ENCODE measurements around the gene FRMD7.
"Not testable (repeated sequence)": the region's sequence is repeated elsewhere in the genome, so short reads cannot be mapped to it uniquely, and the experiment has no call there.

FRMD7 gene

DNA sequence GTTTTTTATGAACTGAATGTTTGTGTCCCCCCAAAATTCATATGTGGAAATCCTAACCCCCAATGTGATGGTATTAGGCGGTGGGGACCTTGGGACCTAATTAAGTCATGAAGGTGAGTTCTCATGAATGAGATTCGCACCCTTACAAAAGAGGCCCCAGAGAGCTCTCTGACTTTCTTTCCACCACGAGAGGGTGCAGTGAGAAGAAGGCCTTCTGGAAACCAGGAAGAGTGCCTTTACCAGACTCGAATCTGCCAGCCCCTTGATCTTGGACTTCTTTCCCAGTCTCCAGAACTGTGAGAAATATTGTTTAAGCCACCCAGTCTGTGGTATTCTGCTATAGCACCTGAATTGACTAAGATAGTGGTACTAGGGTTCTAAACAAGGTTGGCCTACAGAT lies 64.0 kb downstream of the FRMD7 start:
- no peaks in the 10 kb centered on the region for H3K9me3 Mint-ChIP-seq
- H3K4me1 Mint-ChIP-seq, result peaks cover 6% of the 10 kb centered on the region
- no peak overlapping the region for H3K27ac Mint-ChIP-seq
- H3K36me3 Mint-ChIP-seq, result peaks cover 4% of the 10 kb centered on the region
- no peak for ATAC-seq
- H3K27me3 Mint-ChIP-seq, result no peaks in the 10 kb centered on the region
- no peak overlapping the region for H3K4me3 Mint-ChIP-seq

DNA sequence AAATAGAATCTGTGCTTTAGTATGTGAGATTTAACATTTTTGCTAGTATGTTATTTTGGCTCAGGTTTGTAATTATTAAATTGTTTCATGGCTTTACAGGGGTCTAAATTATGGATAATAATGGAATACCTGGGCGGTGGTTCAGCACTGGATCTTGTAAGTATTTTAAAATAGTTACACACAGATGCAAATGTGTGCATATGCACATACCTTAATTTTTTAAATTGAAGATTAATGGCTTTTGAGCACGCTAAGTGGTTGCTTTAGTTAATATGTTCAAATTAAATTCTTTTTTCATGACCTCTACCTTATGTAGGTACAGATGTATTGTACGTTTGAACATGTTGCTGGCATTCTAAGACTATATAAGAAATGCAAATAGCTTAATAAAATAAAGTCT lies 64.5 kb downstream of the FRMD7 start:
- H3K27ac Mint-ChIP-seq, result no peak overlapping the region
- peaks cover 6% of the 10 kb centered on the region for H3K4me1 Mint-ChIP-seq
- H3K9me3 Mint-ChIP-seq, result no peaks in the 10 kb centered on the region
- no peaks in the 10 kb centered on the region for H3K27me3 Mint-ChIP-seq
- no peaks in the 10 kb centered on the region for H3K36me3 Mint-ChIP-seq
- ATAC-seq, result no peak
- H3K4me3 Mint-ChIP-seq, result no peak overlapping the region

DNA sequence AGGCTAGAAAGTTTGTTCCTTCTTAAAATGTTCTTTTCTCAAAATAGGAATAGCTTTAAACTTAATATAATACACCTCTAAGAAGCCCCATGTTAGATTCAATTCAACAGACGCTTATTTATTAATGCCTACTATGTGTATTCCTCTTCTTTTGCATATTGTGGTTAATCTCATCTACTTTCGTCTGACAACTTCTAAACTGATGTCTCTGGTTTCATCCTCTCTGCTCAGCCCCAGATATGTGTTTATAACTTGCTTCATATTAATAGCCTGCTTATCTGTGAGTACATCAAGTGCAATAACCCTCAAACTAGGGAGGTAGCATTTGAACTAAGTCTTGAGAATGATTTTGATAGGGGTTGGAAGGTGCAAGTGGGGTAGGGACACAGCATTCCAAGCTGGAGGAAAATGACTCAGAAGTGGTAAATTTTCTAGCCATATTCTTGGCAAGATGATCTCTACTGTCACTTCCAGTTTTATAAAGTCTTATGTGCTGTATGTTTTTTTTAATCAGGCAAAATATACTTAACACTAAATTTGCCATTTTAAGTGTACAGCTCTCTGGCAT lies 67.8 kb downstream of the FRMD7 start:
- Mint-ChIP-seq H3K4me3 (no peak overlapping the region), H3K4me1 (peaks cover 6% of the 10 kb centered on the region), H3K9me3 (no peaks in the 10 kb centered on the region), H3K27ac (no peak overlapping the region), H3K27me3 (no peaks in the 10 kb centered on the region), H3K36me3 (no peaks in the 10 kb centered on the region)
- ATAC-seq, result no peak

DNA sequence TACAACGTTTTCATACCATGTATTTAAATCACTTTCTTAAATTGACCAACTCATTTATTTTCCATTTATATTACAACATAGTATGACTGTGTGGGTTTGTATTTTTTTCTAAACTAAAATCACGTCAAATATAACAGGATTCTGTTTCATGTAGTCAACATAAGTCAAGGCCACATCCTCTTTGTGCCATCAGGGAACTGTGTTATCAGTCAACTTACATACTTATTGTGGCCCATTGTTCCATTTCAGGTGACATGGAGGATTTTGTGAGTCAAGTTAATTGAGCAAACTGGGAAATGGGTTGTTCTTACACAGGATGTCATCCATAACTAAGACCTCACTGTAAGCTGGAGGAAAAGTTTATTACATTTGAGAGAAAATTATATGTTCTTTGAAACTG lies 68.8 kb downstream of the FRMD7 start:
- no peaks in the 10 kb centered on the region for H3K27me3 Mint-ChIP-seq
- H3K9me3 Mint-ChIP-seq, result no peaks in the 10 kb centered on the region
- no peaks in the 10 kb centered on the region for H3K36me3 Mint-ChIP-seq
- H3K4me1 Mint-ChIP-seq, result peaks cover 6% of the 10 kb centered on the region
- H3K27ac Mint-ChIP-seq, result no peak overlapping the region
- ATAC-seq, result no peak
- H3K4me3 Mint-ChIP-seq, result no peak overlapping the region

DNA sequence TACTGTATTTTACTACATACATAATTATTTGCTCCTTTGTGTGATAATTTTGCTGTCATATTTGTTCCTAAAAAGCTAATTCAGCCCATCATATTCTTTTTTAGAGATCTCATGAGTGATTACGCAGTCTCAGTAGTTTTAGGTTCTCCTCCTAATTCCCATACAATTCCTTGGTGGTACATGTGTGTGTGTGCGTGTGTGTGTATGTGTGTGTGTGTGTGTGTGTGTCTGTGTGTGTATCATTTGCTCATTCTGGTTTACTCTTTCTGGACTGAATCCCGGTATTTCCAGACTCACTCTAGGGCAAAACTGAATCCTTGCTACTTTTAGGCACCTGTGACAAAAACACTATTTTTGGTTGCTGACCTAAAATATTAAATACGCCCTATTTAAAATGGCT lies 69.8 kb downstream of the FRMD7 start:
- H3K27me3 Mint-ChIP-seq, result no peaks in the 10 kb centered on the region
- H3K36me3 Mint-ChIP-seq, result no peaks in the 10 kb centered on the region
- no peak for ATAC-seq
- no peaks in the 10 kb centered on the region for H3K9me3 Mint-ChIP-seq
- H3K27ac Mint-ChIP-seq, result no peak overlapping the region
- no peak overlapping the region for H3K4me3 Mint-ChIP-seq
- H3K4me1 Mint-ChIP-seq, result peaks cover 6% of the 10 kb centered on the region

DNA sequence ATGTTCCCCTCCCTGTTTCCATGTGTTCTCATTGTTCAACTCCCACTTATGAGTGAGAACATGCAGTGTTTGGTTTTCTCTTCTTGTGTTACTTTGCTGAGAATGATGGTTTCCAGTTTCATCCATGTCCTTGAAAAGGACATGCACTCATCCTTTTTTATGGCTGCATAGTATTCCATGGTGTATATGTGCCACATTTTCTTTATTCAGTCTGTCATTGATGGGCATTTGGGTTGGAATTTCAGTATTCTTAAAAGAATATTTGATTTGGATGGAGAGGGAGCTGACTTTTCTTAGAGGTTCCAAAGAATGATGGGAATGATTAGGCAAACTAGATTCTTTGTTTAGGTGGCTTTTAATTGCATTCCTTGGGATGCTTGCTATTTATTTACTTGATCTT lies 76.0 kb downstream of the FRMD7 start:
- H3K4me3 Mint-ChIP-seq, ATAC-seq, H3K4me1 Mint-ChIP-seq: not testable (repeated sequence)

DNA sequence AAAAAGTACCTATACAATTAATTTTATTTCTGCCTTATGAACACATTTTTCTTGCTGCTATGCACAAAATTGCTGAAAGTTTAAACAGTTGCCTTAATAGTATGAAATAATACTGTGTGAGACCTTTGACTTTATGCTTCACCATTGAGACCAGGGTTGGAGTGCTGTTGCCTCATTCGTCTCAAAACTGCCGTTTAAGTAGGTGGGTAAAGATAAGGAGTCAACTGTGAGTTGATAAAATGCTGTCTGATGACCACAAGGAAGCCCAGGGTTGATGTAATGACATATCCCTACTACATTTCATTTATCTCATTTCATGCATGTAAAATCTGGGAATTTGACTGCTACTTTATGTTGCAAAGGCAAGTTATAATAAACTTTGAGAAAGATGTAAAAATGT lies 81.3 kb downstream of the FRMD7 start:
- Mint-ChIP-seq H3K27me3 (no peaks in the 10 kb centered on the region), H3K27ac (no peak overlapping the region), H3K4me1 (peaks cover 10% of the 10 kb centered on the region), H3K36me3 (peaks cover 6% of the 10 kb centered on the region), H3K9me3 (no peaks in the 10 kb centered on the region), H3K4me3 (no peak overlapping the region)
- ATAC-seq, result no peak

More for the DNA sequence above, 76.0 kb downstream of the FRMD7 start:
- H3K27me3 Mint-ChIP-seq, H3K9me3 Mint-ChIP-seq, H3K27ac Mint-ChIP-seq, H3K36me3 Mint-ChIP-seq: not testable (repeated sequence)

DNA sequence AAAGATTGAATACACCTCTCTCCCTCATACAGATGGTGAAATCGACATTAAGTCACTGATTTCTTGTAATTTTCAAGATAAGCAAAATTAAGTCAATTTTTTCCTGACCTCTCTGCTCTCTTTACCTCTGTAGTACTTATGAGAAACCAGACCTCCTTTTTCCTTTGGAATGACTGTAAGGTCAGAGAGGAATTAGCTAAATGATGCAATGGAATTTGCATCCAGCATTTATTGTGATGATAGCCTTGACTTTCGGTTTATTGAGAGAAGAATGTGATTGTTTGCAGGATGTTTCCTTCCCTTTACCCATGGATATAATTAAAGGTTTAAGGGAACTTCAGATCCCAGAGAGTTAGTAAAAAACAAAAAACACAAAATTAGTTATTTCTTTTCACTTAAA lies 82.4 kb downstream of the FRMD7 start:
- Mint-ChIP-seq H3K36me3 (peaks cover 6% of the 10 kb centered on the region), H3K4me3 (no peak overlapping the region), H3K4me1 (peaks cover 17% of the 10 kb centered on the region), H3K27me3 (no peaks in the 10 kb centered on the region), H3K27ac (no peak overlapping the region), H3K9me3 (no peaks in the 10 kb centered on the region)
- no peak for ATAC-seq

DNA sequence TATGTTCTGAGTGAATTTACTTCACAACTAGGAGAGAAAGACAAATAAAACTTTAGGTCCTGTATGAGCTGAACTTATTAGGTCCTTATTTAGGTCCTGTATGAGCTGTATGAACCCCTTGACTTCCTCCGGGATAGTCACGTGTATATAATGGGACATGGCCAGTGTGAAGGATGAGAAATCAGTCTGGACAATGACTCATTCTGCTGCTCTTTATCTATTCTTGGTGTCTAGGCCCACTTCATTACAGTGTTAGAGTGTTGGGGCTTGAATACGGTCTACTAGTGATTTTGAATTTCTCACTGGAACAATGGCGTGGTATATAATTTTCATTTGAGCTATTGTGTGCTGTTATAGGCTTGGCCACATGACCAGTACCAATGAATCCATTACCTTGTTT lies 82.9 kb downstream of the FRMD7 start:
- H3K9me3 Mint-ChIP-seq, result no peaks in the 10 kb centered on the region
- H3K27me3 Mint-ChIP-seq, result no peaks in the 10 kb centered on the region
- peaks cover 2% of the 10 kb centered on the region for H3K36me3 Mint-ChIP-seq
- no peak overlapping the region for H3K27ac Mint-ChIP-seq
- H3K4me3 Mint-ChIP-seq, result no peak overlapping the region
- ATAC-seq, result no peak
- peaks cover 17% of the 10 kb centered on the region for H3K4me1 Mint-ChIP-seq

DNA sequence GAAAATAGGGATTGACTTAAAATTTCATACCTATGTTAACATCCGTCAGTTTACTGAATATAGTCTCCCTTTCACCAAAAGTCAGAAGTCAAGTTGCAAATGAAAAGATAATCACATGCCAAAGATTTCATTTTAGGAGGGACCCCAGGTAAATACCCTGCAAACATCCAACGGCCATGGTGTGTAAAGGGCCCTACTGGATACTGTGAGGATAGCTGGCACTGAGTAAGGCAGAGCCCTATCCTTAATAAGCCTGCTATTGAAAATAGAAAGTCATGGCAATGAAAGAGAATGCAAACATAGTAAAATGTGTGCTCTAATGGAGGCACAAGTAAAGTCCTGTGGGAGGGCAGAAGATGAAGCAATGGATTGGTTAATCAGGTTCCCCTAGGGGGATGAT lies 83.8 kb downstream of the FRMD7 start:
- no peak overlapping the region for H3K4me3 Mint-ChIP-seq
- ATAC-seq, result no peak
- H3K27ac Mint-ChIP-seq, result no peak overlapping the region
- H3K27me3 Mint-ChIP-seq, result no peaks in the 10 kb centered on the region
- no peaks in the 10 kb centered on the region for H3K9me3 Mint-ChIP-seq
- no peaks in the 10 kb centered on the region for H3K36me3 Mint-ChIP-seq
- H3K4me1 Mint-ChIP-seq, result peaks cover 17% of the 10 kb centered on the region

DNA sequence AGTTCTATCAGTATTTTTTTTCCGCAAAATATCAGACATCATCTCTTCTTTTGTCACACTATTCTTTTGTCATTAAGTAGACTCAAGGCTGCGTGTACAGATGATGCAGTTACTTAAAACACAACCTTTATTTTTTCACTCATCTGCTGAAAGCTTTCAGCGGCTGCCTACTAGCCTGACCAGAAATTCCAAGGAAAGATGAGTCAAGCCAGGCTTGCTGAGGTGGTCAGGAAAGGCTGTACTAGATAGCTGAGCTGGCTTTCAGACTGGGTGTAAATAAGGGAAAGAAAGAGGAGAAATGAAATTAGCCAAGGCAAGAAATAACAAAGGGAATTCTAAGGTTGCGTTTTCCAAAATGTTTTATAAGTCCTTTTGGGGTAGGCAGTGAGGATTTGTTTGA lies 86.8 kb downstream of the FRMD7 start:
- Mint-ChIP-seq H3K9me3 (no peaks in the 10 kb centered on the region), H3K36me3 (no peaks in the 10 kb centered on the region), H3K4me3 (no peak overlapping the region), H3K27ac (no peak overlapping the region), H3K27me3 (no peaks in the 10 kb centered on the region), H3K4me1 (peaks cover 25% of the 10 kb centered on the region)
- no peak for ATAC-seq

DNA sequence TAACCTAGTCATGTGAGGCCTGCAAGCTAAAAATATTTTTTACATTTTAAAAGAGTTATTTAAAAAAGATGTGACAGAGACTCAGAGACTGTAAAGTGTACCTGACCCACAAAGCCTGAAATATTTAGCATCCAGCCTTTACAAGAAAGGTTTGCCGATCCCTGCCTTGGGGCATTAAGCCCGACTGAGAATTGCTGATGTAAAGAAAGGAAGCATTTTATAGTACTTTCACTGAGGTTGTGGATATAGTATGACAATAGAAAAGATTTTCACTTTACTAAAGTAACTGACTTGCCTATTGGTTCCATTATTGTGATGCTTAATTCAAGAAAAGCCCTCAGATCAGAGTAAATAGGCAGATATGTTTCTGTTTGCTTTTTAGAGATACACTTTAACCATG lies 87.8 kb downstream of the FRMD7 start:
- Mint-ChIP-seq H3K4me3 (no peak overlapping the region), H3K27ac (no peak overlapping the region), H3K9me3 (no peaks in the 10 kb centered on the region), H3K27me3 (no peaks in the 10 kb centered on the region), H3K4me1 (peaks cover 27% of the 10 kb centered on the region), H3K36me3 (no peaks in the 10 kb centered on the region)
- ATAC-seq, result no peak

DNA sequence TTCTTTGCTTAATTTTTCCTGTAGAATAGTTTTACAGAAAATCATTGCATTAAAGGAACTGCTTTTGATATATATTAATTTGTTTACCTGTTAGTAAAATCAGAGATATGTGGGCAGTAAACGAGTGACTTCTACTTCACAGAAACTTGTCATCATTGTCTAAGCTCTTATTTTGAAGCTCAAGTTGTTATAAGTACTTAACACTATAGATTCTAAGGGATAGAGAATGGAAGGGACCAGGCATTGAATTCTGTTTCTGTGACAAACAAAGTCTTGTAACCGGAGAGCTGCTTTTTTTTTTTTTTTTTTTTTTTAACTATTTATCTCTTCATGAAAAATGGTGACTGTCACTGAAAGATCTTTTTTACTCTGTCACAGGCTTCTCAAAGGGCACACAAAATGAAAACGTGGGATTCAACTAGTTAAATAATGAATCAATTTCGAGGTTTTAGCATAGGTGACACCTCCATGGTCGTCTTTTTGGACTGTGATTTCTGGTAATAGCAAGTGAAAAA lies 90.3 kb downstream of the FRMD7 start:
- Mint-ChIP-seq H3K27me3 (no peaks in the 10 kb centered on the region), H3K9me3 (no peaks in the 10 kb centered on the region), H3K27ac (no peak overlapping the region), H3K36me3 (no peaks in the 10 kb centered on the region), H3K4me3 (no peak overlapping the region), H3K4me1 (peaks cover 31% of the 10 kb centered on the region)
- no peak for ATAC-seq

DNA sequence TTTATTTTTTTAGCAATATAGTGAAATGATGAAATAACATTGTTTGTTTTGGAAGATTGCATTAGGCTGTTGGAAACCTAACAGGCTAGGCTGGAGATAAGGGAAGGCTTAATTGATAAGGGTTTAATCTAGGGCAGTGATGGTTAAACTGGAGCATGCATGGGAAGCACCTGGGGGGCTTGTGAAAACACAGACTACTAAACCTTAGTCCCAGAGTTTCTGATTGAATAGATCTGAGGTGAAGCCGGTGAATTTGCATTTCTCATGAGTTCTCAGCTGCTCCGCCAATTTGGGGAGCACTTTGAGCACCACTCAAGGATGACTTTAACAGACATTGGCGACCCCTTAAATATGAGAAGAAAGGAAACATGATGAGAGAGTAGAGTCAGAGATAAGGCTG lies 93.2 kb downstream of the FRMD7 start:
- Mint-ChIP-seq H3K27ac (peak overlapping the region; percentile 11), H3K27me3 (no peaks in the 10 kb centered on the region), H3K4me1 (peaks cover 46% of the 10 kb centered on the region), H3K9me3 (no peaks in the 10 kb centered on the region), H3K4me3 (peak overlapping the region; percentile 50), H3K36me3 (peaks cover 12% of the 10 kb centered on the region)
- ATAC-seq, result no peak

DNA sequence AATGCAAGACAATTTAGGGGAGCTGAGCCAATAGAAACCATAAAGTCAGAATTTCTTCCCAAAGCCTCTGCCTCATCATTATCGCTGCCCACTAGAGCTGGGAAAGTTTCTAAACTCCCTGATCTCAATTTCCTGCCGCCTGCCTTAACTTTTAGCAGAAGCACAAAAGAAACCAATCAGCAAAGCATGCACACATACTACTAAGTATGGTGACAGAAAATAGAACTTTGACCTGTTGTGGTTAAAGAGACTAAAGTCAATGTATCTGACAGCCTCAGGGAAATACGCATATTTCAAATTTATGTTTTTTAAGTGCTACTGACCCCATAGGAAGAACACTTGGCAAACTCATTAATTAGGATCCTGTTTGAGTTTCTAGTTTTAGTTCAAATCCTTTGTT lies 94.7 kb downstream of the FRMD7 start:
- Mint-ChIP-seq H3K9me3 (no peaks in the 10 kb centered on the region), H3K27me3 (no peaks in the 10 kb centered on the region), H3K4me1 (peaks cover 58% of the 10 kb centered on the region), H3K27ac (no peak overlapping the region), H3K36me3 (peaks cover 27% of the 10 kb centered on the region), H3K4me3 (no peak overlapping the region)
- no peak for ATAC-seq

DNA sequence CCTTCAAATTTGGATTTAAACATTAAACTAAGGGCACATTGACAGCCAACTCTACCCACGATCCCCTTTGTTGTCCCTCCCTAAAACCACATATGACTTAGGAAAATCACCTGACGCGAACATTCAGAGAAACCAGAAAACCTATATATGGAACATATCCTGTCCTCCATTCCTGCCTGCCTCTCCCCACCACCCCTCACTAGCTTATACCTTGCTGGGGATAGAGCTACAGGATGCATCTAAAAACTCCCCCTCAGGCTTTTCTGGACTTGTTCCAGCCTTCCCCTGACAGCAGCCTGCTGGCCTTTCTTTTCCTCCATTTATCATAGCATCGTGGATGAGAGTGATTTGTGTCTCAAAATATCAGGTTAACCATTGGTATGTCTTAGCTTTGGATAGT lies 96.0 kb downstream of the FRMD7 start:
- Mint-ChIP-seq H3K27me3 (no peaks in the 10 kb centered on the region), H3K36me3 (peaks cover 28% of the 10 kb centered on the region), H3K9me3 (no peaks in the 10 kb centered on the region), H3K27ac (peak overlapping the region; percentile 42), H3K4me1 (peaks cover 61% of the 10 kb centered on the region), H3K4me3 (no peak overlapping the region)
- ATAC-seq, result no peak

DNA sequence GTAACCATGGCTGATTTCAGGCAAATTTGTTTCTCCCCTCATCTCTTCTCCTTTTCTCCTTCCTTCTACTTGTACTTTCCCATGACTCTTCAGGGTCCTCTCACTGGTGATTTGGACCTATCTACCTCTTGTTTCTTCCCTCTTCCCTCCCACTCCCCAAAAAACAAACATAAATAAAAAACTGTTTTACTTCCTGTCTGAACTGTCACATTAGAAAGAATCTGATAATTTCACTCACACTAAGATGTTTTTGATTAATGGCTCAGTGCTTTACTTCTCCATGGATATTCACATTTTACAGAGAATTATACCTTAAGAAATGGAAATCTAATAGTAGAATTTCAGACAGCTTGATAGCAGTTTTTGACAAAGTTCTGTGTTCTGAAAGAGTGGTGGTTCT lies 97.6 kb downstream of the FRMD7 start:
- no peaks in the 10 kb centered on the region for H3K9me3 Mint-ChIP-seq
- H3K4me3 Mint-ChIP-seq, result no peak overlapping the region
- H3K27me3 Mint-ChIP-seq, result no peaks in the 10 kb centered on the region
- no peak for ATAC-seq
- peaks cover 28% of the 10 kb centered on the region for H3K36me3 Mint-ChIP-seq
- peaks cover 55% of the 10 kb centered on the region for H3K4me1 Mint-ChIP-seq
- no peak overlapping the region for H3K27ac Mint-ChIP-seq

Data from stimulated activated memory B cell treated with anti-CD40 and anti-IgM and Interleukin-4, amounts not matched to agents 10 μg/mL and 1 μg/mL and 100 μg/mL, for 72 hours (primary cell).